ENCODE measurements around the gene KCNK5. TPM values are rescaled to one million over a fixed set of nuclear protein-coding genes. Genes with fewer than 3 reads are reported as not detected.
A peak's percentile ranks its signal among the peaks of the same experiment; 100 is the strongest.

Gene KCNK5
- total RNA-seq, 1 donor from 2014 or later = 33.8 TPM

- no peaks in the 10 kb centered on the region for H3K27me3 Mint-ChIP-seq
- peak overlapping the region; percentile 94 for H3K4me3 Mint-ChIP-seq
- H3K27ac Mint-ChIP-seq = peak overlapping the region; percentile 86
- intact Hi-C loops (cut with micrococcal nuclease) = loop anchor here (2.0 to 10.0 kb wide), 6 partner anchors 34 to 1846 kb away; partner anchors contain the start of genes NFYA, OARD1 and SAYSD1
- H3K9me3 Mint-ChIP-seq = peaks cover 2% of the 10 kb centered on the region
- H3K36me3 Mint-ChIP-seq (ENCODE audit: low read depth) = peaks cover 42% of the 10 kb centered on the region
- H3K4me1 Mint-ChIP-seq = peaks cover 51% of the 10 kb centered on the region
- DNase-seq = peak; percentile 67
Observed at GRCh38 chr6:39228111-39228971, 934 bp downstream of the KCNK5 start.

- H3K4me1 Mint-ChIP-seq = peaks cover 59% of the 10 kb centered on the region
- H3K27ac Mint-ChIP-seq = peak overlapping the region; percentile 86
- DNase-seq = no peak
- no peaks in the 10 kb centered on the region for H3K27me3 Mint-ChIP-seq
- peaks cover 50% of the 10 kb centered on the region for H3K36me3 Mint-ChIP-seq (ENCODE audit: low read depth)
- intact Hi-C loops (cut with micrococcal nuclease) = loop anchor here (5.0 to 10.0 kb wide), 2 partner anchors 350 to 1847 kb away; partner anchors contain the start of genes NFYA and OARD1
- H3K9me3 Mint-ChIP-seq = peaks cover 8% of the 10 kb centered on the region
- peak overlapping the region; percentile 94 for H3K4me3 Mint-ChIP-seq
Observed at GRCh38 chr6:39227476-39227875, 1.8 kb downstream of the KCNK5 start.

- peaks cover 12% of the 10 kb centered on the region for H3K9me3 Mint-ChIP-seq
- peak overlapping the region; percentile 86 for H3K27ac Mint-ChIP-seq
- no peaks in the 10 kb centered on the region for H3K27me3 Mint-ChIP-seq
- peak; percentile 67 for DNase-seq
- H3K36me3 Mint-ChIP-seq (ENCODE audit: low read depth) = peaks cover 57% of the 10 kb centered on the region
- peak overlapping the region; percentile 94 for H3K4me3 Mint-ChIP-seq
- peaks cover 66% of the 10 kb centered on the region for H3K4me1 Mint-ChIP-seq
- intact Hi-C loops (cut with micrococcal nuclease) = loop anchor here (5.0 to 10.0 kb wide), 2 partner anchors 349 to 1848 kb away; partner anchors contain the start of genes NFYA and OARD1
Observed at GRCh38 chr6:39226639-39227329, 2.5 kb downstream of the KCNK5 start.

- H3K36me3 Mint-ChIP-seq (ENCODE audit: low read depth) = peaks cover 65% of the 10 kb centered on the region
- intact Hi-C loops (cut with micrococcal nuclease) = loop anchor here (5.0 to 10.0 kb wide), 2 partner anchors 349 to 1849 kb away; partner anchors contain the start of genes NFYA and OARD1
- H3K4me1 Mint-ChIP-seq = peaks cover 74% of the 10 kb centered on the region
- H3K27me3 Mint-ChIP-seq = no peaks in the 10 kb centered on the region
- peak; percentile 88 for DNase-seq
- H3K4me3 Mint-ChIP-seq = peak overlapping the region; percentile 94
- H3K9me3 Mint-ChIP-seq = peaks cover 15% of the 10 kb centered on the region
- H3K27ac Mint-ChIP-seq = peak overlapping the region; percentile 86
Observed at GRCh38 chr6:39225946-39226437, 3.3 kb downstream of the KCNK5 start.

GRCh38 chr6:39225543-39225942 lies 3.7 kb downstream of the KCNK5 start:
- Mint-ChIP-seq H3K36me3 (ENCODE audit: low read depth) (peaks cover 67% of the 10 kb centered on the region), H3K4me3 (peak overlapping the region; percentile 94), H3K9me3 (peaks cover 15% of the 10 kb centered on the region), H3K27ac (peak overlapping the region; percentile 86), H3K4me1 (peaks cover 79% of the 10 kb centered on the region), H3K27me3 (no peaks in the 10 kb centered on the region)
- intact Hi-C loops (cut with micrococcal nuclease) = loop anchor here (5.0 to 10.0 kb wide), 2 partner anchors 348 to 1849 kb away; partner anchors contain the start of genes NFYA and OARD1
- no peak for DNase-seq

- intact Hi-C loops (cut with micrococcal nuclease) = loop anchor here (5.0 to 10.0 kb wide), 2 partner anchors 347 to 1850 kb away; partner anchors contain the start of genes NFYA and OARD1
- Mint-ChIP-seq H3K27ac (peak overlapping the region; percentile 86), H3K36me3 (ENCODE audit: low read depth) (peaks cover 74% of the 10 kb centered on the region), H3K27me3 (no peaks in the 10 kb centered on the region), H3K9me3 (peaks cover 15% of the 10 kb centered on the region), H3K4me3 (peak overlapping the region; percentile 94), H3K4me1 (peaks cover 81% of the 10 kb centered on the region)
- DNase-seq = no peak
Observed at GRCh38 chr6:39224523-39225182, 4.6 kb downstream of the KCNK5 start.

GRCh38 chr6:39224011-39224410 lies 5.3 kb downstream of the KCNK5 start:
- intact Hi-C loops (cut with micrococcal nuclease) = loop anchor here (10.0 kb wide), 1 partner anchor 1851 kb away; the partner anchor contains the start of genes NFYA and OARD1
- Mint-ChIP-seq H3K9me3 (peaks cover 15% of the 10 kb centered on the region), H3K27me3 (no peaks in the 10 kb centered on the region), H3K4me3 (peak overlapping the region; percentile 94), H3K36me3 (ENCODE audit: low read depth) (peaks cover 78% of the 10 kb centered on the region), H3K4me1 (peaks cover 82% of the 10 kb centered on the region), H3K27ac (peak overlapping the region; percentile 86)
- DNase-seq = no peak

GRCh38 chr6:39223555-39223954 lies 5.7 kb downstream of the KCNK5 start:
- intact Hi-C loops (cut with micrococcal nuclease) = loop anchor here (10.0 kb wide), 1 partner anchor 1851 kb away; the partner anchor contains the start of genes NFYA and OARD1
- H3K9me3 Mint-ChIP-seq = peaks cover 15% of the 10 kb centered on the region
- peak overlapping the region; percentile 94 for H3K4me3 Mint-ChIP-seq
- peaks cover 87% of the 10 kb centered on the region for H3K4me1 Mint-ChIP-seq
- H3K27ac Mint-ChIP-seq = peak overlapping the region; percentile 86
- DNase-seq = no peak
- H3K27me3 Mint-ChIP-seq = no peaks in the 10 kb centered on the region
- peaks cover 77% of the 10 kb centered on the region for H3K36me3 Mint-ChIP-seq (ENCODE audit: low read depth)

- peaks cover 77% of the 10 kb centered on the region for H3K36me3 Mint-ChIP-seq (ENCODE audit: low read depth)
- no peaks in the 10 kb centered on the region for H3K27me3 Mint-ChIP-seq
- DNase-seq = no peak
- H3K27ac Mint-ChIP-seq = peak overlapping the region; percentile 86
- peaks cover 86% of the 10 kb centered on the region for H3K4me1 Mint-ChIP-seq
- intact Hi-C loops (cut with micrococcal nuclease) = loop anchor here (10.0 kb wide), 1 partner anchor 1852 kb away; the partner anchor contains the start of genes NFYA and OARD1
- H3K4me3 Mint-ChIP-seq = peak overlapping the region; percentile 94
- peaks cover 15% of the 10 kb centered on the region for H3K9me3 Mint-ChIP-seq
Observed at GRCh38 chr6:39223061-39223460, 6.2 kb downstream of the KCNK5 start.

- DNase-seq = no peak
- Mint-ChIP-seq H3K9me3 (peaks cover 15% of the 10 kb centered on the region), H3K4me3 (peak overlapping the region; percentile 94), H3K27me3 (no peaks in the 10 kb centered on the region), H3K27ac (peak overlapping the region; percentile 86), H3K4me1 (peaks cover 83% of the 10 kb centered on the region), H3K36me3 (ENCODE audit: low read depth) (peaks cover 75% of the 10 kb centered on the region)
- intact Hi-C loops (cut with micrococcal nuclease) = loop anchor here (10.0 kb wide), 1 partner anchor 1853 kb away; the partner anchor contains the start of genes NFYA and OARD1
Observed at GRCh38 chr6:39221779-39222641, 7.3 kb downstream of the KCNK5 start.

GRCh38 chr6:39221115-39221514 lies 8.2 kb downstream of the KCNK5 start:
- Mint-ChIP-seq H3K27me3 (no peaks in the 10 kb centered on the region), H3K27ac (peak overlapping the region; percentile 66), H3K4me3 (peak overlapping the region; percentile 27), H3K4me1 (peaks cover 81% of the 10 kb centered on the region), H3K36me3 (ENCODE audit: low read depth) (peaks cover 78% of the 10 kb centered on the region), H3K9me3 (peaks cover 15% of the 10 kb centered on the region)
- no peak for DNase-seq
- intact Hi-C loops (cut with micrococcal nuclease) = loop anchor here (10.0 kb wide), 1 partner anchor 1854 kb away; the partner anchor contains the start of genes NFYA and OARD1

Data from activated CD4-positive, alpha-beta T cell treated with anti-CD3 and anti-CD28 coated beads, Interleukin-2, amount 10 ng/mL, durations not matched to agents 24 days and 14 days (primary cell).